HG03025 (cell line): Measurements from ENCODE around the gene AMOTL1.

ENCODE experiments used
- ATAC-seq: cut with Tn5 transposase; IDR thresholded peaks from one replicate; pipeline ENCODE4 v1.9.1; 2021; ENCODE audit warnings: mild to moderate bottlenecking, moderate library complexity; ENCODE audit not compliant: unreplicated experiment, low FRiP score

Gene AMOTL1

GRCh38 chr11:94767701-94768601, at the start of gene AMOTL1:
Gene AMOTL1 (plus strand): TSS chr11:94768356. CDS start chr11:94768512, 156 bp downstream.
- ATAC-seq = no peak

- ATAC-seq = no peak
These were observed 48.3 kb upstream of the AMOTL1 start for GRCh38 chr11:94719876-94720275.

GRCh38 chr11:94721565-94722292, 46.4 kb upstream of the AMOTL1 start:
- ATAC-seq = no peak

GRCh38 chr11:94722735-94723134, 45.4 kb upstream of the AMOTL1 start:
- ATAC-seq = no peak

GRCh38 chr11:94725097-94725496, 43.1 kb upstream of the AMOTL1 start:
- no peak for ATAC-seq

- ATAC-seq = no peak
These were observed 40.3 kb upstream of the AMOTL1 start for GRCh38 chr11:94727819-94728218.

- ATAC-seq = no peak
These were observed 39.6 kb upstream of the AMOTL1 start for GRCh38 chr11:94728541-94728940.

GRCh38 chr11:94728966-94729751, 39.0 kb upstream of the AMOTL1 start:
- no peak for ATAC-seq

- no peak for ATAC-seq
These were observed 38.0 kb upstream of the AMOTL1 start for GRCh38 chr11:94730153-94730552.

- ATAC-seq = no peak
These were observed 36.1 kb upstream of the AMOTL1 start for GRCh38 chr11:94731880-94732601.

- ATAC-seq = no peak
These were observed 35.4 kb upstream of the AMOTL1 start for GRCh38 chr11:94732617-94733281.

GRCh38 chr11:94734563-94735275, 33.4 kb upstream of the AMOTL1 start:
- ATAC-seq = no peak

GRCh38 chr11:94735907-94736306, 32.2 kb upstream of the AMOTL1 start:
- no peak for ATAC-seq

GRCh38 chr11:94737171-94737611, 31.0 kb upstream of the AMOTL1 start:
- ATAC-seq = no peak

- no peak for ATAC-seq
These were observed 29.4 kb upstream of the AMOTL1 start for GRCh38 chr11:94738746-94739145.

GRCh38 chr11:94739331-94739730, 28.8 kb upstream of the AMOTL1 start:
- no peak for ATAC-seq

GRCh38 chr11:94740083-94741021, 27.8 kb upstream of the AMOTL1 start:
- ATAC-seq = no peak
